Tibial nerve (tissue), 4 donors: Measurements from ENCODE around the gene RTN3. TPM values are rescaled to one million over a fixed set of nuclear protein-coding genes. Genes with fewer than 3 reads are reported as not detected.
"Not testable (repeated sequence)": the region's sequence is repeated elsewhere in the genome, so short reads cannot be mapped to it uniquely, and the experiment has no call there.

Experiments used
- DNase-seq, 2 donors: peaks; one replicate each; pipeline ENCODE4 v3.0.0-alpha.2; 2019; ENCODE audit warnings: low spot score in 2 of 2
- H3K27ac ChIP-seq, 4 donors: fragments of 200-600 bp; sonication (generic) in 3 of 4; one replicate each; pipeline ENCODE4 v1.5.1; 2017 to 2019; ENCODE audit warnings: mild to moderate bottlenecking in 1 of 4
- H3K27me3 ChIP-seq, 2 donors: fragments of 200-600 bp; sonication (generic) in 1 of 2; one replicate each; pipeline versions ENCODE4 v1.5.1 to v1.6.0; 2017 to 2019
- H3K36me3 ChIP-seq, 3 donors: fragments of 200-600 bp; sonication (generic); one replicate each; pipeline ENCODE4 v1.5.1; 2018 to 2019
- H3K4me1 ChIP-seq, 4 donors: fragments of 200-600 bp; sonication (generic) in 3 of 4; one replicate each; pipeline ENCODE4 v1.5.1; 2017 to 2019
- H3K4me3 ChIP-seq, 4 donors: fragments of 200-600 bp; sonication (generic) in 3 of 4; one replicate each; pipeline ENCODE4 v1.5.1; 2017 to 2019; ENCODE audit warnings: mild to moderate bottlenecking in 1 of 4, moderate library complexity in 1 of 4
- H3K9me3 ChIP-seq, 4 donors: fragments of 200-600 bp; sonication (generic) in 3 of 4; one replicate each; pipeline ENCODE4 v1.5.1; 2017 to 2019
- EP300 ChIP-seq, 2 donors: sonication (generic); formaldehyde crosslinking; IDR thresholded peaks; one replicate each; pipeline ENCODE4 v1.6.1; 2017; ENCODE audit warnings: antibody characterized with exemption in 2 of 2, mild to moderate bottlenecking in 1 of 2
- POLR2A ChIP-seq, 2 donors: fragments of 450-650 bp; IDR thresholded peaks; one replicate each; pipeline ENCODE4 v1.6.1; 2017; ENCODE audit warnings: antibody characterized with exemption in 2 of 2, mild to moderate bottlenecking in 2 of 2, moderate library complexity in 2 of 2
- whole genome bisulfite sequencing, 2 donors: methylation state at CpG; one replicate each; pipeline ENCODE4 v1.1.5; 2018; 5-methylcytosine and 5-hydroxymethylcytosine counted together
- total RNA-seq, 4 donors: library from RNA; depleted of rRNA; stranded (reverse); fragments of >200 nt; gene quantifications; one replicate each; pipeline ENCODE4 v1.1.0, GENCODE V29; 2016
- TF ChIP-seq, protein P1 (sequence below), 5 experiments: fragments of 200-600 bp in 3 of 5; fragments of 450-650 bp in 2 of 5; sonication (generic) in 3 of 5; IDR thresholded peaks; one replicate each; pipeline ENCODE4 v1.5.1; 2016 to 2019; ENCODE audit warnings: antibody characterized with exemption in 5 of 5, mild to moderate bottlenecking in 3 of 5, moderate library complexity in 2 of 5

The RTN3 gene, protein sequence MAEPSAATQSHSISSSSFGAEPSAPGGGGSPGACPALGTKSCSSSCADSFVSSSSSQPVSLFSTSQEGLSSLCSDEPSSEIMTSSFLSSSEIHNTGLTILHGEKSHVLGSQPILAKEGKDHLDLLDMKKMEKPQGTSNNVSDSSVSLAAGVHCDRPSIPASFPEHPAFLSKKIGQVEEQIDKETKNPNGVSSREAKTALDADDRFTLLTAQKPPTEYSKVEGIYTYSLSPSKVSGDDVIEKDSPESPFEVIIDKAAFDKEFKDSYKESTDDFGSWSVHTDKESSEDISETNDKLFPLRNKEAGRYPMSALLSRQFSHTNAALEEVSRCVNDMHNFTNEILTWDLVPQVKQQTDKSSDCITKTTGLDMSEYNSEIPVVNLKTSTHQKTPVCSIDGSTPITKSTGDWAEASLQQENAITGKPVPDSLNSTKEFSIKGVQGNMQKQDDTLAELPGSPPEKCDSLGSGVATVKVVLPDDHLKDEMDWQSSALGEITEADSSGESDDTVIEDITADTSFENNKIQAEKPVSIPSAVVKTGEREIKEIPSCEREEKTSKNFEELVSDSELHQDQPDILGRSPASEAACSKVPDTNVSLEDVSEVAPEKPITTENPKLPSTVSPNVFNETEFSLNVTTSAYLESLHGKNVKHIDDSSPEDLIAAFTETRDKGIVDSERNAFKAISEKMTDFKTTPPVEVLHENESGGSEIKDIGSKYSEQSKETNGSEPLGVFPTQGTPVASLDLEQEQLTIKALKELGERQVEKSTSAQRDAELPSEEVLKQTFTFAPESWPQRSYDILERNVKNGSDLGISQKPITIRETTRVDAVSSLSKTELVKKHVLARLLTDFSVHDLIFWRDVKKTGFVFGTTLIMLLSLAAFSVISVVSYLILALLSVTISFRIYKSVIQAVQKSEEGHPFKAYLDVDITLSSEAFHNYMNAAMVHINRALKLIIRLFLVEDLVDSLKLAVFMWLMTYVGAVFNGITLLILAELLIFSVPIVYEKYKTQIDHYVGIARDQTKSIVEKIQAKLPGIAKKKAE
- 100 to 1,000 TPM in 3 of 4 donors, 10 to 100 TPM in 1; 88.8 to 148 (median 116) TPM for total RNA-seq

DNA sequence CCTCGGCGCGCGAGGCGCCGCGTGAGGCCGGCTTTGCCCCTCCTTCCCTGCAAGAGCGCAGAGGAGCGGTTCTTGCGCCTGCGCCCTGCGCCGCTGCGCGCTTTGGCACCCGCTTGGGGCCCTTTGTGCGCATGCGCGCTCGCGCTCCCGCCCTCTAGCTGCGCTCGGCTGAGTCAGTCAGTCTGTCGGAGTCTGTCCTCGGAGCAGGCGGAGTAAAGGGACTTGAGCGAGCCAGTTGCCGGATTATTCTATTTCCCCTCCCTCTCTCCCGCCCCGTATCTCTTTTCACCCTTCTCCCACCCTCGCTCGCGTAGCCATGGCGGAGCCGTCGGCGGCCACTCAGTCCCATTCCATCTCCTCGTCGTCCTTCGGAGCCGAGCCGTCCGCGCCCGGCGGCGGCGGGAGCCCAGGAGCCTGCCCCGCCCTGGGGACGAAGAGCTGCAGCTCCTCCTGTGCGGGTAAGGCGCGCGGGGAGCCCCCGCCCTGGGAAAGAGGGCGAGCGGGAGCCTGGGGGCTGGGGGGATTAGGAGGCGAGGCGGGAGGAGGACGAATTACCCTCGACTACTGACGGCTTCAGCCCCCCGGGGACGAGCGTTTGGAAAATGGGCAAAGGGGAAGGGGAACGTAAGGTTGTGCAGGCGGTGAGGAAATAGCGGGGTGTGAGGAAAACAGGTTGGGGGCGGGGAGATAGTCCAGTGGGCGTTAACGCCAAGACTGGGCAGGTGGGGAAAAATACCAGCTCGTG is at the start of gene RTN3:
Gene RTN3, plus strand, starts transcription at position 180 of the 745 bp plus-strand sequence. Its CDS starts 137 bp downstream, at position 317.
- Histone ChIP-seq H3K4me3 (peak within 1 kb of the TSS; percentile 56 to 99 (median 92)), H3K27me3 (no peaks in the 10 kb centered on the region), H3K27ac (peak within 1 kb of the TSS; percentile 75 to 97 (median 94)), H3K4me1 (peaks cover 0 to 42% (median 19%) of the 10 kb centered on the region in 4 donors), H3K36me3 (no peaks in the 10 kb centered on the region), H3K9me3 (no peaks in the 10 kb centered on the region)
- TF ChIP-seq, protein P1, sequence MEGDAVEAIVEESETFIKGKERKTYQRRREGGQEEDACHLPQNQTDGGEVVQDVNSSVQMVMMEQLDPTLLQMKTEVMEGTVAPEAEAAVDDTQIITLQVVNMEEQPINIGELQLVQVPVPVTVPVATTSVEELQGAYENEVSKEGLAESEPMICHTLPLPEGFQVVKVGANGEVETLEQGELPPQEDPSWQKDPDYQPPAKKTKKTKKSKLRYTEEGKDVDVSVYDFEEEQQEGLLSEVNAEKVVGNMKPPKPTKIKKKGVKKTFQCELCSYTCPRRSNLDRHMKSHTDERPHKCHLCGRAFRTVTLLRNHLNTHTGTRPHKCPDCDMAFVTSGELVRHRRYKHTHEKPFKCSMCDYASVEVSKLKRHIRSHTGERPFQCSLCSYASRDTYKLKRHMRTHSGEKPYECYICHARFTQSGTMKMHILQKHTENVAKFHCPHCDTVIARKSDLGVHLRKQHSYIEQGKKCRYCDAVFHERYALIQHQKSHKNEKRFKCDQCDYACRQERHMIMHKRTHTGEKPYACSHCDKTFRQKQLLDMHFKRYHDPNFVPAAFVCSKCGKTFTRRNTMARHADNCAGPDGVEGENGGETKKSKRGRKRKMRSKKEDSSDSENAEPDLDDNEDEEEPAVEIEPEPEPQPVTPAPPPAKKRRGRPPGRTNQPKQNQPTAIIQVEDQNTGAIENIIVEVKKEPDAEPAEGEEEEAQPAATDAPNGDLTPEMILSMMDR (IDR thresholded peaks at IDR 0.05) = peak in 2 of 5 experiments; percentile 56 to 66
- TF ChIP-seq EP300 (IDR thresholded peaks at IDR 0.05) (peak; percentile 91 to 98), POLR2A (IDR thresholded peaks at IDR 0.05) (peak; percentile 83 to 96)
- WGBS, 2 donors = 0 to 1% methylated on average over 49 to 65 of the region's 74 CpGs
- peak; percentile 85 to 89 for DNase-seq

DNA sequence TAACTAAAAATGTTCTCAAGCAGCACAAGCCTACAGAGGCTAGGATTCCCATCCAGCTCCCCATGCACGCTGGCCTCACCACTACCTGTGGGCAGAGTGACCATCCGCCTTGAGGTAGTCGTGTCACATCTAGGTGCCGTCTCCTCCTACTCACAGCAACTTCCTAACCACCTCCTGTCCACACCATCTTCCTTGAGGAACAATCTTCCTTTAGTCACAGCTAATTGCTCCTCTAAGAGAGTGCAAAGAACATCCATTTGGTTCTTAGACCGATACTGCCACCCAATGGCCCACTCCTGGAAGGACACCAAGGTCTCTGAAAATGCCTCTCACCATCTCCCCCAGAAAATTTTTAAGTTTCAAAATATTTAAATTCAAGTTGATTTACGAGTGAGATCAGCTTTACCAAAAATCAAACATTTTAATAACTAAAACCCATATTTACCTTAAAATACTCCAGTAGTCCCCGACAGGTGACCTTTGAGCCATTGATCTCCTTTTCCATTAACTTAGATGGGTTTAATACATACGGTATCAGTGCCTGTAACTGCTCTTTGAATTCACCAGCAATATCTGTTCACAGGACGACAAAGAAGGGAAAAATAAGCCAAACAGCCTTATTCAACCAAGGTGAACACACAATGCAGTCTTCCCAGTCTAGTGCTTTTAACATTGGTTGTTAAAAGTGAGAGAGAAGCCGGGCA is 45.4 kb upstream of the RTN3 start:
- no peaks in the 10 kb centered on the region for H3K9me3 ChIP-seq
- DNase-seq = peak; percentile 30 to 69
- H3K36me3 ChIP-seq = peaks cover 0 to 68% (median 4%) of the 10 kb centered on the region in 3 donors
- H3K4me1 ChIP-seq = peaks cover 0 to 4% (median 2%) of the 10 kb centered on the region in 4 donors
- no peak overlapping the region for H3K4me3 ChIP-seq
- TF ChIP-seq, protein P1 (IDR thresholded peaks at IDR 0.05) = peak; percentile 78 to 90 (median 80)
- TF ChIP-seq POLR2A (IDR thresholded peaks at IDR 0.05) = no peak
- TF ChIP-seq EP300 (IDR thresholded peaks at IDR 0.05) = peak in 1 of 2 donors; percentile 36
- H3K27me3 ChIP-seq = no peaks in the 10 kb centered on the region
- peak overlapping the region in 2 of 4 donors; percentile 13 to 33 for H3K27ac ChIP-seq
- 48 to 50% methylated on average over 10 of the region's 10 CpGs for WGBS, 2 donors

DNA sequence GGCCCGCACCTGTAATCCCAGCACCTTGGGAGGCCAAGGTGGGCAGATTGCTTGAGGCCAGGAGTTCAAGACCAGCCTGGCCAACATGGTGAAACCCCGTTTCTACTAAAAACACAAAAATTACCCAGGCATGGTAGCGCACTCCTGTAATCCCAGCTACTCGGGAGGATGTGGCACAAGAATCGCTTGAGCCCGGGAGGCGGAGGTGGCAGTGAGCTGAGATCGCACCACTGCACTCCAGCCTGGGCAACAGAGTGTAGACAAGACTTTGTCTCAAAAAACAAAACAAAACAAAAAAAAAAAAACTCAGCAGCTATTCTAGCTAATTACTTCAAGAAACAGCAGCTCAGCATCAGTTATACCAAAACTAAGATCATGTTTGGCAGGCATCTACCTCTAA is 42.9 kb upstream of the RTN3 start:
- H3K36me3 ChIP-seq = peaks cover 0 to 67% (median 0%) of the 10 kb centered on the region in 3 donors

DNA sequence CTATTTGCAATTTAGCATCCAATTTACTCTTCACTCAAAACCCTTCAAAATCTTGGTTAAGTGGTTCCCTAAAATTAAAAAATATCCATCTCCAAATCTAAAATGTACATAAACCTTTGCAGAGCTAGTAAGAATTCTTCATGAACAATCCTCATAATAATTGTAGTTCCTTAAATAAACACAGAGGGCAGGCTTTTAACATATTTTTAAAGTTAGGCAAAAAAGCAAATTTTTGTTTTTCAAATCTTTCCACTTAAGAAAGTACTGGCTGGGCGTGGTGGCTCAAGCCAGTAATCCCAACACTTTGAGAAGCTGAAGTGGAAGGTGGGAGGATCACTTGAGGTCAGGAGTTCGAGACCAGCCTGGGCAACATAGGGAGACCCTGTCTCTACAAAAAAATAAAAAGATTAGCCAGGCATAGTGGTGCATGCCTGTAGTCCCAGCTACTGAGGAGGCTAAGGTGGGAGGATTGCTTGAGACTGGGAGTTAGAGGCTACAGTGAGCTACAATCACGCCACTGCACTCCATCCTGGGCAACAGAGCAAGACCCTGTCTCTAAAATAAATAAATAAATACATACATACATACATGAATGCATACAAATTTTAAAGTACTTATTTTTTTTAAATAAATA is 42.0 kb upstream of the RTN3 start:
- TF ChIP-seq, protein P1 (IDR thresholded peaks at IDR 0.05) = peak in 4 of 5 experiments; percentile 31 to 48 (median 38)
- no peak for TF ChIP-seq EP300 (IDR thresholded peaks at IDR 0.05)
- Histone ChIP-seq H3K4me3 (no peak overlapping the region), H3K9me3 (no peaks in the 10 kb centered on the region), H3K27me3 (no peaks in the 10 kb centered on the region), H3K4me1 (peaks cover 0 to 7% (median 2%) of the 10 kb centered on the region in 4 donors), H3K36me3 (peaks cover 0 to 70% (median 0%) of the 10 kb centered on the region in 3 donors), H3K27ac (peak overlapping the region in 2 of 4 donors; percentile 45 to 66)
- DNase-seq = no peak
- 64 to 66% methylated on average over 3 of the region's 3 CpGs for WGBS, 2 donors

More for the DNA sequence above, 42.9 kb upstream of the RTN3 start:
- H3K9me3 ChIP-seq, H3K4me1 ChIP-seq, H3K27me3 ChIP-seq, H3K27ac ChIP-seq, H3K4me3 ChIP-seq, DNase-seq: not testable (repeated sequence)
- 90 to 93% methylated on average over 8 of the region's 8 CpGs for WGBS, 2 donors
